ENCODE measurements around the gene SECTM1. TPM values are rescaled to one million over a fixed set of nuclear protein-coding genes. Genes with fewer than 3 reads are reported as not detected.

SECTM1 gene
- total RNA-seq, 1 donor from 2014 or later, result not detected

- no peak for DNase-seq (ENCODE audit: low spot score)
Measured at GRCh38 chr17:82310877-82311276, 22.7 kb downstream of the SECTM1 start.

GRCh38 chr17:82309656-82310570 is 23.7 kb downstream of the SECTM1 start:
- Histone ChIP-seq H3K79me2 (ENCODE audit: low read depth) (no peaks in the 10 kb centered on the region), H3K9me3 (ENCODE audit: low read depth) (no peaks in the 10 kb centered on the region), H3K4me2 (no peak overlapping the region), H3F3A (ENCODE audit: low read depth) (peaks cover 3% of the 10 kb centered on the region), H3K4me1 (peaks cover 4% of the 10 kb centered on the region), H2AFZ (replicated peaks) (no peak overlapping the region), H3K27ac (no peak overlapping the region), H3K4me3 (no peak overlapping the region), H3K27me3 (peaks cover 18% of the 10 kb centered on the region), H3K36me3 (no peaks in the 10 kb centered on the region), H4K20me1 (ENCODE audit: low read depth) (no peaks in the 10 kb centered on the region), H3K9ac (no peak overlapping the region)
- H3K4me1 Mint-ChIP-seq, result peaks cover 9% of the 10 kb centered on the region
- DNase-seq (ENCODE audit: low spot score), result no peak
- H3K9me3 Mint-ChIP-seq, result no peaks in the 10 kb centered on the region
- TF ChIP-seq EZH2 (IDR thresholded peaks at IDR 0.05), result no peak
- TF ChIP-seq CTCF (IDR thresholded peaks at IDR 0.05), result no peak
- TF ChIP-seq EZH2phosphoT487 (IDR thresholded peaks at IDR 0.05), result no peak
- peaks cover 14% of the 10 kb centered on the region for H3K27me3 Mint-ChIP-seq (ENCODE audit: insufficient read depth, low read depth)
- H3K36me3 Mint-ChIP-seq, result no peaks in the 10 kb centered on the region
- no peak overlapping the region for H3K4me3 Mint-ChIP-seq
- no peak overlapping the region for H3K27ac Mint-ChIP-seq

More at GRCh38 chr17:82310877-82311276, 22.7 kb downstream of the SECTM1 start:
- Mint-ChIP-seq H3K4me1 (peaks cover 11% of the 10 kb centered on the region), H3K27ac (no peak overlapping the region), H3K27me3 (ENCODE audit: insufficient read depth, low read depth) (peaks cover 14% of the 10 kb centered on the region), H3K4me3 (no peak overlapping the region), H3K9me3 (no peaks in the 10 kb centered on the region), H3K36me3 (no peaks in the 10 kb centered on the region)
- H3K79me2 ChIP-seq (ENCODE audit: low read depth), result no peaks in the 10 kb centered on the region
- H3K36me3 ChIP-seq, result no peaks in the 10 kb centered on the region
- H3K27ac ChIP-seq, result no peak overlapping the region
- H3F3A ChIP-seq (ENCODE audit: low read depth), result no peaks in the 10 kb centered on the region
- no peak overlapping the region for H3K4me3 ChIP-seq
- H3K9ac ChIP-seq, result no peak overlapping the region
- no peak overlapping the region for H3K4me2 ChIP-seq
- peaks cover 18% of the 10 kb centered on the region for H3K27me3 ChIP-seq
- no peak overlapping the region for H2AFZ ChIP-seq (replicated peaks)
- H3K4me1 ChIP-seq, result peaks cover 6% of the 10 kb centered on the region
- no peaks in the 10 kb centered on the region for H4K20me1 ChIP-seq (ENCODE audit: low read depth)
- no peak for TF ChIP-seq EZH2phosphoT487 (IDR thresholded peaks at IDR 0.05)
- no peak for TF ChIP-seq EZH2 (IDR thresholded peaks at IDR 0.05)
- TF ChIP-seq CTCF (IDR thresholded peaks at IDR 0.05), result no peak
- no peaks in the 10 kb centered on the region for H3K9me3 ChIP-seq (ENCODE audit: low read depth)

- Histone ChIP-seq H3K27me3 (peaks cover 18% of the 10 kb centered on the region), H4K20me1 (ENCODE audit: low read depth) (no peaks in the 10 kb centered on the region), H3K4me2 (no peak overlapping the region), H3K36me3 (no peaks in the 10 kb centered on the region), H3K4me1 (peaks cover 21% of the 10 kb centered on the region), H3K9me3 (ENCODE audit: low read depth) (no peaks in the 10 kb centered on the region), H3K9ac (no peak overlapping the region), H3K27ac (no peak overlapping the region), H2AFZ (replicated peaks) (no peak overlapping the region), H3F3A (ENCODE audit: low read depth) (peaks cover 3% of the 10 kb centered on the region), H3K79me2 (ENCODE audit: low read depth) (no peaks in the 10 kb centered on the region), H3K4me3 (no peak overlapping the region)
- no peak for TF ChIP-seq EZH2phosphoT487 (IDR thresholded peaks at IDR 0.05)
- no peak for TF ChIP-seq EZH2 (IDR thresholded peaks at IDR 0.05)
- no peak for TF ChIP-seq CTCF (IDR thresholded peaks at IDR 0.05)
- H3K27ac Mint-ChIP-seq, result no peak overlapping the region
- H3K27me3 Mint-ChIP-seq (ENCODE audit: insufficient read depth, low read depth), result peaks cover 11% of the 10 kb centered on the region
- peaks cover 17% of the 10 kb centered on the region for H3K4me1 Mint-ChIP-seq
- H3K9me3 Mint-ChIP-seq, result no peaks in the 10 kb centered on the region
- H3K4me3 Mint-ChIP-seq, result no peak overlapping the region
- H3K36me3 Mint-ChIP-seq, result no peaks in the 10 kb centered on the region
- DNase-seq (ENCODE audit: low spot score), result no peak
Measured at GRCh38 chr17:82305727-82306300, 27.8 kb downstream of the SECTM1 start.

All from neural progenitor cell (in vitro differentiated cells).